Retina (tissue), 1 donor: ENCODE measurements around the gene IL17REL.

Experiments
- DNase-seq: peaks from one replicate; pipeline ENCODE4 v3.0.0-alpha.2; 2016

The IL17REL gene

DNA sequence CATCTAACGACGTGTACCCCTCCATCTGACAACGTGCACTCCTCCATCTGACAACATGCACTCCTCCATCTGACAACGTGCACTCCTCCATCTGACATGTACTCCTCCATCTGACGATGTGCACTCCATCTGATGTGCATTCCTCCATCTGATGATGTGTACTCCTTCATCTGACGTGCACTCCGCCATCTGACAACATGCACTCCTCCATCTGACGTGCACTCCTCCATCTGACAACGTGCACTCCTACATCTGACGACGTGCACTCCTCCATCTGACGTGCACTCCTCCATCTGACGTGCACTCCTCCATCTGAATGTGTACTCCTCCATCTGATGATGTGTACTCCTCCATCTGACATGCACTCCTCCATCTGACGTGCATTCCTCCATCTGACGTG is 8.0 kb upstream of the IL17REL start:
- DNase-seq, result no peak

DNA sequence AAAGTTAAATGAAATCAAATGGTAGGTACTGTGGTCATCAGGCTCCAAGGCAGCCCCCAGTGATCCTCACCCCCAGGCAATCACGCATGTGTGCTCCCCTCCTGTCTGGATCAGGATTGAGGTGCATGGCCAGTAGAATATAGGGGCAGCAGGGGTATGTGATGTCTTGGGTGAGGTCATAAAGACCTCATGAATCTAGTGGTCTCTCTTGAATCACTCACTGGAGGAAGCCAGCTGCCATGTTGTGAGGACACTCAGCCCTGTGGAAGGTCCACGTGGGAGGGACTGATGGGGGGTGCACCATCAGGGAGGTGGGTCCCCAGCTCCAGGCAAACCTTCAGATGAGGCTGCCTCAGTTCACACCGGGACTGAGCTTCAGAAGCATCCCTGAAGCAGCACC is 6.8 kb upstream of the IL17REL start:
- no peak for DNase-seq

DNA sequence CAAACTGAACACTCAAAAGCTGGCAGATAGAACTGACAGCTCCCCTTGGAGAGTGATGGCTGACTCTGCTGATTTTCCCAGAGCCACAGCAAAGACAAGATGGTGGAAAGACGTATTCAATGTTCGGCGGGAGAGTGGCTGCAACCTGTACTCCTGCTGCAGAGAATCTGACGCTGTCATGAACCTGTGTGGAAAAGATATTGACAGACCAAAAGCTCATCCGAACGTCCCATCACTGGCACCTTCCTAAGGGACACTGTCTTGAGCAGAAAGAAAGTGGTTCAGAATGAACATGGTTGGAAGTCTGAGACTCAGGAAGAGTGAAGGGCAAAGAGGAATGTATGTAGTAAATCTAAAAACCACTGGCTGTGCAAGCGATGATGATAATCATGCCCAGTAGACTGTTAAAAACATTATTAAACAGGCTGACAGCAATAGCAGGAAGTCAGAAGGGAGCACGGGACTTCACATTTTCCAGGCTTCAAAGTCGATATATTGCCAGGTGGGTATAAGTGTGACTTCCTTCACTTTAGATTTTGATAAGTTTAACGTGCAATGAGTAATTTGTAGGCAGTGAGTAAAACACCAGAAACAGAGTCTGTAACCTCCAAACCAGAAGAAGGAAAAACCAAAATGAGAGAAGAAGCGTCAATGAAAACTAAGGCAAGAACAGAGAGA is 6.2 kb upstream of the IL17REL start:
- no peak for DNase-seq

DNA sequence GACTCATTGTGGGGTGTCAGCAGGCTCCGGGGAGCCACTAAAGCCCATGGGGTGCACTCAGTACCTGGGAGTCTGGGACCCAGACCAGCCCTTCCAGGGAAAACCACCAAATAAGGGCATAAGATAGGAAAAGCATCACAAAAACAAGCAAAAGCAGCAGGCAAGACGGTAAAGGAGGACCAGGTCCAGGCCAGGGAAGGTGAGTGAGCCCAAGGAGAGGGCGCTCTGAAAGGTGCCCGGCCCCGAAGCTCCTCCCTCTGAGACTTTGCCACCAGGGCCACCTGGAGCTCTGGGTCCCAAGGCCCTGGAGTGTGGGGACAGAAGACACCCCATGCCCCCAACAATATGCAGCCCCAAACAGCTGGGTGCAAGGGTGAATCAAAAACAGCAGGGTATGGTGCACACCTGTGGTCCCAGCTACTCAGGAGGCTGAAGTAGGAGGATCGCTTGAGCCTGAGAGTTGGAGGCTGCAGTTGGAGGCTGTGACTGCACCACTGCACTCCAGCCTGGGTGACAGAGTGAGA is 5.2 kb upstream of the IL17REL start:
- no peak for DNase-seq

DNA sequence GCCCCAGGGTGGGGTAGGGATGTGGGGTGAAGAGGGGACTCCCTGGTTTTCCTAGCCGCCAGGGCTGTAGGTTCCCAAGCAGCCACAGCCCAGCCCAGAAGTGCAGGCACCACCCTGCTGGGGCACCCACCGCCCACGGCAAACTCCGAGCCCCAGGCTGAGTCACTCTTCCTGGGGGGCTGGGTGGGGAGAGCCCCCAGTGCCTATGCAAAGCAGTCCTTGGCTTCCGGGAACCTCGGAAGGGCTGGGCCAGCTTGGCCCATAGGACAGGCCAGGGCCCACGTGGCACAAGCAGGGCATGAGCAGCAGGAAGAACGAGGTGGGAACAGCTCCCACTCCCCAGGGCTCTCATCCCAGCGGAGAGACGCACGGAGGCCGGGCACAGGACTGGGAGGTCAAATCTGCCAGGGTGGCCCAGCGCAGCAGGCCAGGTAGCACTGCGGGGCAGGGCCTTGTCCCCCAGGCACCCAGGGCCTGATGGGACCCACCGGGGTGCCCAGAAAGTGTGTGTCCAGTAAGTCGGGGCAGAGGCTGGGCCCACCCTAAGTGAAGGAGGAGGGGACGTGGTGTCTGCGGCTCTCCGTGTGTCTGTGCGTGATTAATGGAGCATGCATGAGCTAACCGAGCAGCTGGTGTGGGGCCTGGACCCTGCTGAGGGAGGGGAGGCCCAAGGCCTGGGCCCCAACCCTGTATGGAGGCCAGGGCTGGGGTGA is 4.6 kb upstream of the IL17REL start:
- no peak for DNase-seq

DNA sequence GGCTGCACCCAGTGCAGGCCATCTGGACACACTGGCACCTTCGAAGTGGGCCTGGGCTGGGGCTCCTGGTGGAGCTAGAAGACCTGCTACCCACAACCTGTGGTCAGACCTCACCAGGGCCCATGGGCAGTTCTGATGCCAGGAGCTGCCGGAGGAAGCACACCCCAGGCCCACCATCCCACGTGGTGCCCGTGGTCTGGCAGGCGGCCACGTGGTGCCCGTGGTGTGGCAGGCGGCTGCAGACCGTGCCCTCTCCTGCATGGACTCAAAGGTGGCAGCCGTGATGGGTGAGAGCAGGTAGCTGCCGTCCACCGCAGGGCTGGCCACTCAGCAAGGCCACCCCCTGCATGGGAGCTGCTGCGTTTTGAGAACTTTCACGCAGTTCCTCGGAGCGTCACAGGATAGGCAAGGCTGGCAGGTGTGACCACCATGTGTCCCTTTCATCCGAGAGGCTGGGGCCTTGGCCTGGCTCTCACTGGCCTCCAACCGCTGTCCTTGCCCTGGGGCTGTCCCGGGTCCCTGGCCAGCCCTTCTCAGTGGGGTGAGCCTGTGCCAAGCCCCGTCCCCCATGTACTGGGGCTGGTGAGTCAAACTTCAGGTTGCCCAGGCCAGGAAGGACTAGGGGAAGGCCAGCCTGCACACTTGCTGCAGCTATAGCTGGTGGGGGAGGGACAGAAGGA is 3.9 kb upstream of the IL17REL start:
- DNase-seq, result no peak

DNA sequence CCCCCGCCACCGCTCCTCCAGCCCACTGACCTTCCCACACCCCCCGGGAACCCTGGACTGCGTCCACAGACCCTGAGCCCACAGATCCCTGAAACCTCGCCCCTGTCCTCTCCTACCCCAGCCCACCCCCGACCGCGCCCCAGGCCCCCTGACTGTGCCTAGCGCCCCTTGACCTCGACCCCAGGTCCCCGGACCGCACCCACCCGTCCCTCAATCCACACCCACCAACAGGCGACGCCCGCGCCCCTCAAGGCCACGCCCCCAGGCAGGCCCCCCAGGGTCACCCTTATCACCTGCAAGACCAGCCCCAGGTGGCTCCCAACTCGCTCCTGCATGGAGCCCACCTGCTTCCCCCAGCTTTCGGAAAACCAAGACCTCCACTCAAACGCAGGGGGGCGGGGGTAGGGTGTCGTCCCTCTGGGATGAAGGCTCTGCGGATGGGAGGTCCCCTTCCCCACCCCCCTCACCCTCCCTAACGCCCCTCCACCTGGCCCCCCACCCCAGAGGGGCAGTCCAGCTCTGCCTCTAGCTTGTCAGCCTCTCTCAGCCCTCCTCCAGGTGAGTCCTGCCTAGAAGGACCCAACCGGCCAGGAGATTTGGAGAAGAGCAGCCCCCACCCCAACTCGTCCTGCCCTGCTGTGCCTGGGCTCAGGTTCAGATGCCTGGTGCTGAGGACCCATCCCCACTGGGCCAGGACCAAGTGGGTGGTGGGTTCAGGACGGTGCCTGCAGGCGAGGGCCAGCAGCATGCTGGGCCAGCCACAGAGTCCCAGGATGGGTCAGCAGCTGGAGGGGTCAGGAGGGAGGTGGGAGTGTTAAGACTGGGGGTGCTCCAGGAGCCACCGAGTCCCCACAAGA is 3.1 kb upstream of the IL17REL start:
- DNase-seq, result no peak

DNA sequence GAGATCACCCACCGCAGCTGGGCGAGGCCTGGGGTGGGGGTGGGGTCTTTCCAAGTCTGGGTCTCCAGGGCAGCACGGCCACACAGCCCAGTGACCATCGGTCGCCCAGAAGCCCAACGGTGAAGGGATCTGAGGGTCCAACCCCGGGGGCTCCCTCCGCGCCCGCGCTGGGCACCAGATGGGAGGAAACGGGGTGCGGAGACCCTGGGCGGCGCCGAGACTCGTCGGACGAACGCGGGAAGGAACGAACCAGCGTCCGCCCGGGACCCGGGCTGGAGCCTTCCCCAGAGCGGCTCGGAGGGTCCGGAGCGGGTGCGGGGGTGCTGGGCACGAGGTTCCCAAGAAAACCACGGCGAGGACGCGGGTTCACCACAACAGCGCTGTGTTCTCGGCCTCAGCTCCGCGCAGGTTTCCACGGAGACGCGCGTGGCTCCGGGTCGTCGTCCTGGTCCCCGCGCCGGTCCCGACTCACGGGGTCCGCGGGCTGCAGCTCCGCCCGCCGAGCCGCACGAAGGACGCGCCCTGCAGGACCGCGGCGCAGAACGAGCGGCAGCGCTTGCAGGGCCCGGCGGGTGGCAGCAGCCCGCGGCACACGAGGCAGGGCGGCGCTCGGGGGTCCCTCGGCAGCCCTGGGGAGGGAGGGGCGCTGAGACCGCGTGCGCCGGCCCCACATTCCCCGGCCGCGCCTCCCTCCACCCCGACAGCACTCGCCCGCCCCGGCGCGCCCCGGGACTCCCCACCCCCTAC is 2.3 kb upstream of the IL17REL start:
- peak; percentile 54 for DNase-seq

DNA sequence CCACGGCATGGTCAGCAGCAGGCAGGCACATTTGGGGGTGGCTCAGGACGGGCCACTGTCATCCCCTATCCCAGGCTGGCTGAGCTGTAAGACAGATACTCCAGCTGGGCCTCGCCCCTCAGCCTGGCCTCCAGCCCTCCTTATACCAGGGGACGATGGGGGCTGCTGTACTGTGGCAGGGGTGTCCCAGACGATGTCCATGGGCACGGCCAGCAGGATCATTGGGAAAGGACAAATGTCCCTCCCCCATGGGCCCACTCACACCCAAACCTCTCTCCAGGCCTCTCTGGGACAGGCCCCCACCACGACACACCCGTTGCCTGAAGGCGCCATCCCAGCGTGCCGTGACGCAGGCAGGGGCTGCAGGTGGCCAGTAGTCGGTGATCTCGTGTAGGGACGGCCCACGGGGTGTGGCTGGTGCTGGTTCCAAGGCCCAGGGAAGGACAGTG is 1.5 kb upstream of the IL17REL start:
- no peak for DNase-seq

DNA sequence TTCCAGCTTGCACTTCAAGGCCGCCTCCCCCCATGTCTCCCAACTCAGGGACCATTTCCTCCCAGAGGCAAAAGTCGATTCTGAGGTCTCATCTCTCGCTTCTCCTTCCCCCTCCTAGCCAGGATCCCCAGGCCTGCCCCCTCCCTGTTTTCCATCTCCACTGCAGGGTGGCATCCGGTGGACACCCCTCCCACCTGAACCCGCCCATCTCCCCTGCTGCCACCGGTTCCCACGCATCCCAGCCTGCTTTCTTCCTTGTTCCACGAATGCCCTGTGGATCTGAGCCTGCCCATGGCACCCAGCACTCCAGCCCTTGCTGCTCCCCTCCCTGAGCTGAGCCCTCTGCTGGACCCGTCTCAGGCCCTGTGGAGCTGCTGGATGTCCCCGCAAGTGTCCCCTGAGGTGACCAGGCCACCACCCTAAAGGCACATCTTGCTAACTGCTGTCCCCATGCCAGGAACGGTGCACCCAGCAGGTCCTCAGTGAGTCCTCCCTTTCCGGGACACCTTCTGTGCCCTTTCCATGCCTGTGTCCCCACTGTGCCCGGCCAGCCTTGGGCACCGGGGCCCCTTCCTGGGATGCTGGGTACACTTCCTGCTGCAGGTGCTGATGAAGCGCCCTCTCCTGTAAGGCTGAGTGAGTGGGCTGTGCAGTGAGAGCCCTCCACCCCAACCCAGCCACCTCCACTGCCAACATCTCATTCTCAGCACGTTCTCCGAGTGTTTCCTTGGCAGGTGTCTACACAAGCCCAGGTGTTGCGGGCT is 936 bp downstream of the IL17REL start:
- no peak for DNase-seq

DNA sequence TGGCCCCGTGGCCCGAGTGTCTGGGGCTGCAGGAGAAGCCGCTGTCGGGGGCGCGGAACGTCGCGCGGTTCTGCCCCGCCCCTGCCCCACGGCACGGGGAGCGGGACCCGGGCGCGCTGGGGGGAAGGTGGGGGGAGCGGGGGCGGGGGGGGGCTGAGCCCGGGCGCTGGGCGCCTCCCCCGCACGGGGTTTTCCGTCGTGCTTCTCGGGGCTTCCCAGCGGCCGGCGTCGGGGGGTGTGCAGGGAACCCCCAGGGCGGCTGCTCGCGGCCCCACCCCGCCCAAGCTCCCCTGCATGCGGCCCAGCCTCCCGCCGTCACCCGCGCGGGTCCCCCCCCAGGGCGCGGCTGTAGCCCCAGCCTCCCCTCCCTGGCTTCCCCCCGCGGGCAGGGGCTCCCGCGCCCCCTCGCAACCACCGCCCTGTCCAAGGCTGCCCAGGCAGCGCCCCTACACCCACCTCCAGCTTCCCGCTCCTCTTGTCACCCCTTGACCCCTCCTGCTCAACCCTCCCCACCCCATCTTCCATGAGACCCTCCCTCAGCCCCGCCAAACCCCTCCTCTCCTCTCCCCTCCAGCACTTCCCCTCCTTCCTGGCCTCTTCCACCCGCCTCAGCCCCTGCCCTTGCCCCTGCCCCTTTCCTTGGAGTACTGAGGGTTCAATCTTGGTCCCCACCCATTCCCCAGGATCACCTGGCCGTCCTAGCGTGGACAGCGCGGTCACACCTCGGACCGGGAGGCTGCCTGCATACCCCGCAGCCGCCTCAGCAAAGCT is 1.7 kb downstream of the IL17REL start:
- no peak for DNase-seq

DNA sequence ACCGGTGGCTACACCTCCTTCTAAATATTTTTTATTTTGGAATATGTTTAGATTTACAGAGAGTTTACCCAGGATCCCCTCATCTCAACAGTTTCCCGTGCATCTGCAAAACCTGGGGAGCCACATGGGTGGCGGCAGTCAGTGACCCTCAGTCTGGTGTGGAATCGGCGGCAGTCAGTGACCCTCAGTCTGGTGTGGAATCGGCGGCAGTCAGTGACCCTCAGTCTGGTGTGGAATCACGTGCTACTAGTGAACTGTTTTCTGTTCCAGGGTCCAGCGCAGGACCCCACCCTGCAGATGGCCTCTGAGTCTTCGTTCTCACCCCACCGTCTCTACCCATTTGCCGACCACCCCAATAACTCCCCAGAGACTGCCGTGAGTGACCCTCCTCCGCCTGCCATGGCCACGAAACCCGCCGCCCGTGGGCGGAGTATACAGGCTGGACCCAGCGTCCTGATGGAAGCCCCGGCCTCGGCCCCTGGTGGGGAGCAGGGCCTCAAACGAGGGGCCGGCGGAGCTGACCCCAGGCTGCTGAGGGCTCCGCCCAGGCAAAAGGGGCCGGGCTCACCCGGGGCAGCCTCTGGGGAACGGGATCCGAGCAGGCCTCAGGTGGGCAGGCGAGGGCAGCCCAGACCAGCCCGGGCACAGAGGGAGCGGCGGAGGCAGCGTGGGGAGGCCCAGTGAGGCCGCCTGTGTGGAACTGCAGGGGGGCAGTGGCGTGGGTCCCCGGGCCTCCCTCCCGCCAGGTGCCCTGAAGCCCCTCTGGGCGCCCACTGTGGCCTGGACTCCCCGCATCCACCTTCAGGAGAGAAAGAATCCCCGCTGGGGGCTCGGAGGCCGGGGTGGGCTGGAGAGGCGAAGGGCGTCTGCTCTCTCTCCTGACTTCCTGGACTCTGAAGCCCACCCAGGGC is 2.5 kb downstream of the IL17REL start:
- no peak for DNase-seq

DNA sequence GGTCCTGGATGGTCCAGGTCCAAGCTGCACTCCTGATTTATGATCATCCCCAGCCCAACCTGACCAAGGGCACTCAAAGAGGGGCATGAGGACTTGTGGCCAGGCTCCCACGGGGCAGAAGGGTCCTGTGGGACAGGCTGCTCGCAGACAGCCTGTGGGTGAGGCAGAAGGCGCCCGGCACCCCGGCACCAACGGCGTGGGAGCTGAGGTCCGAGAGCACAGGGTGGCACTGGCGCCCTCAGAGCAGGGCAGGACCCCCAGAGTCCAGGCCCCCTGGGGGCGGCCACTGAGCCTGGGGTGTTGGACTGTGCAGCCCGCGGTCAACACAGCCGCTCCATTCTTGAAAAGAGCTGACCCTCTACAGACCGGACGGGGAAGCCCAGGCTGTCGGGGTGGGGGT is 3.3 kb downstream of the IL17REL start:
- no peak for DNase-seq

DNA sequence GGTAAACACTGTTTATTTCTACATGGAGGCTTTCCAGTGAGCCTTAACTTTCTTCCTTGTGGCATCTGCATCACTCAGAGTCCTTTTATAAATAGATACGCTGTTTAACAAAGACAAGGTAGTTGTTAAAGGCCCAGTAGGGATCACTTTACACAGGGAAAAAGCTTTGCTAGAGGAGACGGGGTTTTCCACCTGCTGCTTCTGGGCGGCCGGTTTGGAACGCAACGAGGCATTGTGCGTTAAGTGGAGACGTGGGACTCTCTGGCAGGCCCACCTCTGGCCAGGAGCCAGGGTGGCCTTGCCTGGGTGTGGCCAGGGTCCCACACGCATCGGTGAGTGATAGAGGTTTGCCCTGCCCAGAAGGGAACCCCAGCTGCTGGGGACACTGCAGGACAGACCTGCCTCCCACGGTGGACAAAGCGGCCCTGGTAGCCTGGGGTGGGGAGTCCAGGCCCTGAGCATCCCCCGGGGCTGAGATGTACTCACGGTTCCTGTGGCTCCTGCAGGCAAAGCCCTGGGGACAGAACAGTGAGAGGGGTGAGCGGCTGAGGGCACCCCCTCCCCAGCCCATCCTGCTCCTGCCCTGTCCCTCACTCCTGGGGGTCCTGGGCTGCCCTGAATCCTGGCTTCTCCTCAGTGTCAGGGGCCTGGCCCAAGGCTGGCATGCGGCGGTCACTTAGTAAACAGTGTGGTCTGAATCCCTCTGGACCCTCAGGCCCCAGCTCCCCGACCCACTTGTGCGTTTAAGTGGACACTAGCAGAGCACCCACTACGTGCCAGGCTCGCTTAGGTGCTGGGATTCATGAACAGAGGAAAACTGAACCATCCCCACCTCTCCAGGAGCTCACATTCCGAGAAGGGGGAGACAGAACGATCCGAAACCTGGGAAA is 4.2 kb downstream of the IL17REL start:
- no peak for DNase-seq

DNA sequence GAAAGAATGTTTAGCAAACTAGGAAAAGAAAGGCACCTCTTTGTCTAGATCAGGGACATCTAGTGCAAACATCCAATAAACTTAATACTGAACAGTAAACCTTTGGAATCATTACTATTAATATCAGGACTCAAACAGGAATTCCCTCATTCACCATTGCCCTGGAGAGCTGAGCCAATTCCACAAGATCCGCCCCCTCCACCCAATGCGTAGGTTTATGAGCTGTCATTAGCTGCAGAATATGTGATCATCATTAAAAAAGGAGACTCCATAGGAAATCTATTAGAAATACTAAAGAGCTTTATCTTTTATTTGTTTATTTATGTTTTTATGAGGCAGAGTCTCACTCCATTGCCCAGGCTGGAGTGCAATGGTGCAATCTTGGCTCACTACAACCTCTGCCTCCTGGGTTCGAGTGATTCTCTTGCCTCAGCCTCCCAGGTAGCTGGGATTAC is 5.5 kb downstream of the IL17REL start:
- DNase-seq, result no peak

DNA sequence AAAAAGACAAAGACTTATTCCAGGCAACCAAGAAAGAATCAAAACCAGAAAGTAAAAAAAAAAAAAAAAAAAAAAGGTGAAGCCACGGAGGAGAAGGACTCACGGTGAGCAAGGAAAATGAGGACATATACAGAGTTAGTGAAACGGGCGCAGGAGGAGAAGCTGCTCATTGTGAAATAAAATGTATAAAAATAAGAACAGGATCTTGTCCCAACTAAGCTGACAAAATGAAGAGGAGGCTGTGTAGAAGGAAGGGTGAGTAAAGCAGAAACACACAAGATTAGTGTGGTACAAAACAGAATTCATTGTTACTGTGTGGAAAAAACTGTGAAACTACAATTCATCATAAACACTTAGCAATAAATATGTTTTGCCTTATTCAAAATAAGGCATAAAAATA is 7.6 kb downstream of the IL17REL start:
- DNase-seq, result no peak

DNA sequence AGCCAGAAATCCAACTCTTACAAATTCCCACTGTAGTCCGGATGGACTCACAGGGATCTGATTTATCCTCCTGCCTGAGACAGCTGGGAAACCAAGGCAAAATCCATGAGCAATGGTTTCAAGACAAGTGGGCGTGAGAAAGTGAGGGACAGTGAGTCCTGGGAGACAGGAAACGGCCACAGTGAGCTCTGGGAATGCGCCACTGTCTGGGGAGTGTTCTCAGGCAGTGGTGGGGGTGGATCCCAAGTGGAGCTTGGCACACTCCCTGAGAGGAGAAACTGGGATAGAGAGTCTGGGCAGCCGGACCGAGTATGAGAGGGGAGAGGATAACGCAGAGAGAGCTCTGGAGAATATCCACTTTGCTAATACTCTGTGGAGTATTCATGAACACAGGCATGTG is 9.8 kb downstream of the IL17REL start:
- no peak for DNase-seq
